SW 1271 (cell line): Measurements from ENCODE around the gene UBE4B.

Experiments
- DNase-seq, 2 experiments: peaks; one replicate each; lab custom pipeline; 2025; lab: John Stamatoyannopoulos, UW

UBE4B gene

GRCh38 chr1:10117132-10117531 is 84.4 kb downstream of the UBE4B start:
- DNase-seq, result no peak

GRCh38 chr1:10117865-10118264 is 85.1 kb downstream of the UBE4B start:
- DNase-seq, result no peak

GRCh38 chr1:10121688-10122087 is 88.9 kb downstream of the UBE4B start:
- no peak for DNase-seq

- DNase-seq, result no peak
These were observed 90.2 kb downstream of the UBE4B start for GRCh38 chr1:10122926-10123325.

DNA sequence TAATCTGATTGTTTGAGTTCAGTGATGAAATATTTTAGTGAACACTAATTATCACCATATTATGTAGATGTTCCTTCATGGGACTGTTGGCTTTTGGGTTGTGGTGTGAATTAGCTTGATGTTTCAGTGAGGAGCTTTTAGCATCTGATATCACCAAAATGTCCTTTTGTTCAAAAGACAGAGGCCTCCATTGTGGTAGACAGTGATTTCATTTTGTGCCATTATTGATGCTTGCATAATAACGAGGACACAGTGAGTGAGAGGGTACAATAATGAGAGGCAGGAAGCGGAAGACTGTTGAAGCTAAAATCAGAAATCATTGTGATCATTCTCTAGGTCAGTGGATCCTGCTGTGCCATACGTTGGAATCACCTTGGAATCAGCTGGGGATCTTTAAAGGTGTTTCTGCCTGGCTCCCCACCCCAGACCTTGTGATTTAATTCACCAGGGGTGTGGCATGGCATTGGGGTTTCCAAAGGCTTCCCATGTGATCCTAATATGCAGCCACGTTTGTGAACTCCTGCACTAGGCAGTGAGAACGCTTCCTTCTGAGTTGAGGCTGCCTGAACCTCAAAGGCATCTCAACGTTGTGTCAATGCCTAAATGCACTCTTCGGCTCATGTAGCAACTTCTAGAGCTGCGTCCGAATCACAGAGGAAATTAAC is 95.5 kb downstream of the UBE4B start:
- DNase-seq, result no peak

DNA sequence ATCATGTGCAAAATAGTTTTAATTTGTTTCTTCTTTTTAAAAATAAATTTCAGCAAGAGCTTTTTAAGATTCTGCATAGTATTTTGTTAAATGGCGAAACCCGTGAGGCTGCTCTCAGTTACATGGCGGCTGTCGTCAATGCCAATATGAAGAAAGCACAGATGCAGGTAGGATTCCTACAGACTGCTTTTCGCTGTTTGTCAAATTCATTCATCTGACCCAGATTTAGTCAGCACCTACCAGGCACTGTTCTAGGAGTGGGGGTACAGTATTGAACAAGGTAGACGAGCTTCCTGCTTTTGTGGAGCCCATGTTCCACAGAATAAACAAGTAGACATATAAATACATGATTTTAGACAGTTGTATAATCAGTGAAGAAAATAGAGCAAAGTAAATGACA is 99.6 kb downstream of the UBE4B start:
- DNase-seq, result no peak

GRCh38 chr1:10132852-10133251 is 100.1 kb downstream of the UBE4B start:
- no peak for DNase-seq

DNA sequence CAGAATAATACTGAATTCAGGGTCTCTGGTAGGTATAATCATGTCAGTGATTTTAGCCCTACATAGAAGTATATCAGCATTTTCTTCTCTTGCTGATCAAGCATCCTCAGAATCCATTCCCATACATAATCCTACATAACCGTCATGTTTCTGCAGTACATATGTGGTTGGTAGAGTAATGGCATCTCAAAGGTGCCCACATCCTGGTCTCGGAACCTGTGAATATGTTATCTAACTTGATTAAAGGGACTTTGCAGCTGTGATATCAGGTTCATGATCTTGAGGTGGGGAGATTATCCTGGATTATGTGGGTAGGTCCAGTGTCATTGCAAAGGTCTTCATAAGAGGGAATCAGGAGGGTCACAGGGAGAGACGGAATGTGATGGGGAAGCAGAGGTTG is 108.2 kb downstream of the UBE4B start:
- no peak for DNase-seq

- no peak for DNase-seq
These were observed 111.3 kb downstream of the UBE4B start for GRCh38 chr1:10143961-10144485.

DNA sequence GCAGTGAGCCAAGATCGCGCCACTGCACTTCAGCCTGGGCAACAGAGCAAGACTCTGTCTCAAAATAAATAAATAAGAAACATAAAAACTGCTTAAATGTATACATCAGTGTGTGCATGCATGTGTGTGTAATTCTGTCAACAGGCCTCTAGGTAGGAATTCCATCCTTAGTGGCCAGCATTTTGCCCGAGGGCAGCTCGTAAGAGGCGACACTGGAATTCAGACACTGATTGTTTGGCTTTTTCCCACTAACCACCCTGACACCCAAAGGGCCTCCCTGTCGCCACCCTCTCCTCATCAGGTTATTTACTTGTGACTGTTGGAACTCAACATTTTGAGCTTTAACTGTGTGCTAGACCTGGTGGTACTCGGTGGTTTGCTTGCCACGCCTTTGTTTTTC is 113.6 kb downstream of the UBE4B start:
- no peak for DNase-seq

GRCh38 chr1:10149231-10149630 is 116.5 kb downstream of the UBE4B start:
- no peak for DNase-seq

- peak in 1 of 2 experiments; percentile 29 for DNase-seq
These were observed 120.0 kb downstream of the UBE4B start for GRCh38 chr1:10152709-10153284.

DNA sequence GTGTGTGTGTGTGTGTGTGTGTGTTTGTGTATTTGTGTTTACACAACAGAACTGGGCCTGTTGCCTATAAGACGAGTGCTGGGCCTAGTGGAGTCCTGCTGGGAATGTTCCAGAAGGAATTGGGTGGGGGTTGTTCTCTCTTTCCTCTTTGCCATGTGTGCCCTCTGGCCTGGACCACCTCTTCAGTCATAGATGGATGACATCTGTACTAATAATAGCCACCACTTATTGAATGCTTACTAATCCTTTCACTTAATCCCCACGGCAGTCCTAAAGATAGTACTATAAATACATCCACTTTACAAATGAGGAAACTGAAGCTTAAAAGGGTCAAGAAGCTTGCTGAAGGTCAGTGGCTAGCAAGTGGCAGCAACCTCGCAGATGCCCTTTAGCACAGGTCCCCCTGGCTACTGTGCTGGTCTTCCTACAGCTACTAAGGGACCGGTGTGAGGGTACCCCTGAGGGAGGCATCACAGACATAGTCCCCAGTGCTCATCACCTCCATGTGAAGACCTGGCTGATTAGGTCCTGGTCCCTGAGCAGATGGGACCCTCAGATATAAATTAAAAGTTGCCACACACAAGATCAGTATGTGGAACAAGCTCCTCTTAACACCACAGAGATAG is 122.4 kb downstream of the UBE4B start:
- no peak for DNase-seq

- no peak for DNase-seq
These were observed 127.4 kb downstream of the UBE4B start for GRCh38 chr1:10160173-10160572.

DNA sequence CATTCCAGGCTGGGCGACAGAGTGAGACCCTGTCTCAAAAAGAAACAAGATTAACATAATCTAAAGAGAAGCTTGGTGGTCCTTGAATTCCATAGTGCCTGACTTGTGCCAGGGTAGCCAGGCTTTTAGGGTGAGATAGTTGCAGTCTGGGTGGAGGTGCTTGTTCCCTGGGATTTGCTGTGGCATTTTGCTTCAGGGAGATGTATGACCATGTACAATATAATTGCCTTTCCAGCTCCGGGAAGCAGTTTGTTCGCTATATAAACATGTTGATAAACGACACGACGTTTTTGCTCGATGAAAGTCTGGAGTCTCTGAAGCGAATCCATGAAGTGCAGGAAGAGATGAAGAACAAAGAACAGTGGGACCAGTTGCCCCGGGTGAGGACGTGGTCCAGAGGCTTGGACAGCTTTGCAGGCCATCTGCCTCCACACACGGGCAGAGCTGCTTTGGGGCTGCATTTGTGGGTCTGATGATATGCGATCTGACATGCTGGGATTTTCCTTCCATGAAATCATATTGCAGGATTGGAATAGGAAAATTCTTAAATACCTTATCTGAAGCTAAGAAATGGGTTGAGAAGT is 128.2 kb downstream of the UBE4B start:
- no peak for DNase-seq

- no peak for DNase-seq
These were observed 129.0 kb downstream of the UBE4B start for GRCh38 chr1:10161541-10162290.

DNA sequence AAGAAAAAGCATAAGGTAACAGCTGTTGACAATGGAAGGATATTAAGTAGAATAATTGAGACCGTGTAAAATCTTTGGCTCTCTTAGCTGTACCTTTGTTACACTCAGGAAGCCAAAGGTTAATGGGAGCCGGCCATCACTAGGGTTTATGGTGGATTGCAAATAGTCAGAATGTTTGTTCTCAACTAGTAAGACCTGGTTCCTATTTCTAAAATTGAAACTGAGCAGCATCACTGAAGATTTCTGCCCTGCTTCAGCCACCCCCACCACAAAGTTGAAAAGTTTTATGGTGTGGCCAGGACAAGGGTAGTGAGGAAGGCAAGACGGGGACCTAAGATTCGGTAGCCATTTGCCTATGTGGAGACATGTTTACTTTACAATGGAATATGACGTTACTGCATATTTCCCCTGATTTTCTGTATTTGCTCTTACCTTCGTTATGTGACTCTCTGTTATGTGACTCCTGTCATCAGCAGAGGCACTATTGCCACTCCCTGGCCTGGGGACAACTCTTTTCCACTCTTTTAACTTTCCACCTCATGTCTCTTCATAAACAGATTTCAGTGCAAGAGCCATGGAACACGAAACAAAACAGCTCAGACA is 136.3 kb downstream of the UBE4B start:
- no peak for DNase-seq

GRCh38 chr1:10170239-10170574 is 137.4 kb downstream of the UBE4B start:
- DNase-seq, result no peak

DNA sequence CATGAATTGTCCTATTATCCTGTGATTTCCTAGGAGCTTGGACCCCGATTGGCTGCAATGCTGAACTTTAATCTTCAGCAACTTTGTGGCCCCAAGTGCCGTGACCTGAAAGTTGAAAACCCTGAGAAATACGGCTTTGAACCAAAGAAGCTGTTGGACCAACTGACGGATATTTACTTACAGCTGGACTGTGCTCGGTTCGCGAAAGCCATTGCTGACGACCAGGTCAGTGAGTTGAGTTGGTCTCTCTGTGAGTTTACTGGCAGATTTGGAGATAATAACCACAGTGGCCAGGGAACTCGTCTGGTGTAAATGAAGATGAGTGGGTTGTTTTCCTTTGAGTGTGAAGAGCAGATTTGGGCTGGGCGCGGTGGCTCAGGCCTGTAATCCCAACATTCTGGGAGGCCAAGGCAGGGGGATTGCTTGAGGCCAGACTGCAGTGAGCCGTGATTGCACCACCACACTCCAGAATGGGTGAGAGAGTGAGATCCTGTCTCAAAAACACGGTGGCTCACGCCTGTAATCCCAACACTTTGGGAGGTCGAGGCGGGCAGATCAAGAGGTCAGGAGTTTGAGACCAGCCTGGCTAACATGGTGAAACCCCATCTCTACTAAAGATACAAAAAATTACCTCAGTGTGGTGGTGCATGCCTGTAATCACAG is 138.5 kb downstream of the UBE4B start:
- no peak for DNase-seq

DNA sequence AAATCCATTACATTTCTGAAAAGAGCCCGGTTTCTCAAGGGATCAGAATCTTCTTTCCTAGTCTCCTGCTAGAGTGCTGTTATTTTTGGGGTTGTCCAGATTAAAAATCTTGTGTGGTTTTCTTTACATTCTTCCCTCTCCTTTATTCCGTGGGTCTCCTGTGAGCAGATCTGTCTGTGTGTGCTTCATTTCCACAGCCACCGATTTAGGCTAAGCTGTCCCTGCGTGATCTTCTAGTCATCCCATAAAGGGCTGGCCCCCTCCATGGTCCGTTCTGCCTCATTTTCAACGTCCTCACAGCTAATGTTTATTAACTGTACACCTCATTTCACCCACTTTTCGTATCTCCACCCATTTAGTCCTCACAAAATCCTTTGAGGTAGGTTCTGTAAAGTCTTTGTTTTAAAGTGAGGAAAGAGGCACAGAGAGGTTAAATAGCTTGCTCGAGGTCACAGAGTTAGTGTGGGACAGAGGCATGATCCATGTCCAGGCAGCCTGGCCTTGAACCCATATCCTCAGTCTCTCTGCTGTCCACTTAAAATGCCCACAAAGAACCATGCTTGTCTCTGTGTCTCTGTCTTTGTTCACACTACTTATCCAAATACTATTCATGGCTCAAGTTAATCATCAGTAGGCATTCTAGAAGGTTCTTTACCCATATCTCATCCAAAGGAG is 139.4 kb downstream of the UBE4B start:
- no peak for DNase-seq

DNA sequence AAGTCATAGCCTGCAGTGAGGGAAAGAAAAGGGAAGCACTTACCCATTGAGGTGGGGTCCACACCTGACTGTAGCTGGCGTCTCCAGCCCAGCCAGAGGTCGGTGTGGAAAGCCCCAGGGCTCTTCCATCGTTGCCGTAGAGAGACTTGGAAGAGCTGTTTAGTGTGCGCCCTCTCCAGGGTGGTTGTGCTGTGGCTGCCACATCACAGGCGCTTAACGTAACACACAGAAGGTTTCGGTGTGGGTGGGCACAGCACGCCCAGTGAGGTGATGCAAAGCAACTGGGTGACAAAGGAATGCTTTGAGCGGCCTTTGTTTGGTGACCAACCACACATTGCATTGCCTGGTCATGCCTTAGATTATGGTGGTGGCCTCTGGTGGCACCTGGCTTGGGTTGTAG is 140.8 kb downstream of the UBE4B start:
- DNase-seq, result no peak
